Fibroblast of peridontal ligament (primary cell): ENCODE results near the gene HLX.

Source experiments
- DNase-seq: peaks from one replicate; pipeline ENCODE4 v3.0.0-alpha.2; 2010; ENCODE audit errors: extremely low read depth

HLX gene

GRCh38 chr1:220882061-220882891 is 3.0 kb downstream of the HLX start:
- DNase-seq, result no peak

GRCh38 chr1:220884109-220884980 is 5.1 kb downstream of the HLX start:
- no peak for DNase-seq

DNA sequence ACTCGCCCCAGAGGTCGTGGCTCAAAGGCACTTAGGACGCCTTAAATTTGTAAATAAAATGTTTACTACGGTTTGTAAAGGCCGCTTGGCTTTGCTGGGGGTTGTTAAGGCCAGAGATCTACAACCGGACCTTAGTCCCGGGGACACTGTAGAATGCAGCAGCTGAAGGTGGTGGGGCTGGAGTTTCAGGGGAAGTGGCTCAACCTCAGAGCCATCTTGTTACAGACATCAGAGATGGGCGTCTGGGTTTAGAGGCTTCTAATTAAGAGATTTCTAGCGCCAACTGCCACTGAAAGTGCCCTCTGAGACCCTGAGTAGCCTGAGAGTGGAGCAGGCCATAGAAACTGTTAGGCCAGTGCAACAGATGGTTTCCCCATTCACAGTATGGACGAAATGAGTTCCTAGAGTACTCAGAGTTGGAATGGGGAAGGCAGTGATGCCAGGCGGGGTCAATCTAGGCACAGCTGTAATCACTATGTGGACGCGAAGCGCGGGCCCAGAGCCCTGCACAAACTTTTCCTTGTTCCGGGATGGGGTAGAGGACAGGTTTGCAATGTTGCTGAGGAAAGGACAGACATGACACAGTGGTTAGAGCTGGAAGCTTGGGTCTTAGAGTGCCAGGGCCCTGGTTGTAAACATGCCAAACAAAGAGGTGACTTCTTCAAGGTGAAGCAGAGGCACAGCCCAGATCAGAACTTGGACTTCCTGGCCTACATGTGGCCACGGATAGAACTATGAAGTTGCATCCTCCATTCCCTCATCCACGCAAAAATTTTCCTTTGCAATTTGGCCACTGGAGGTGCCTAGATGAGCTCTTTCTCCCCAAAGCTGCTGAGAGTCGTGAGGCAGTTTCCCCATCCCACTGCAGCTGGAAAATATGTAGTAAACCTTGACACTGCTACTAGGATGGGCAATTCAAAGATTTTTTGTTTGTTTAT is 6.0 kb downstream of the HLX start:
- DNase-seq, result no peak

GRCh38 chr1:220885971-220886370 is 6.7 kb downstream of the HLX start:
- no peak for DNase-seq

DNA sequence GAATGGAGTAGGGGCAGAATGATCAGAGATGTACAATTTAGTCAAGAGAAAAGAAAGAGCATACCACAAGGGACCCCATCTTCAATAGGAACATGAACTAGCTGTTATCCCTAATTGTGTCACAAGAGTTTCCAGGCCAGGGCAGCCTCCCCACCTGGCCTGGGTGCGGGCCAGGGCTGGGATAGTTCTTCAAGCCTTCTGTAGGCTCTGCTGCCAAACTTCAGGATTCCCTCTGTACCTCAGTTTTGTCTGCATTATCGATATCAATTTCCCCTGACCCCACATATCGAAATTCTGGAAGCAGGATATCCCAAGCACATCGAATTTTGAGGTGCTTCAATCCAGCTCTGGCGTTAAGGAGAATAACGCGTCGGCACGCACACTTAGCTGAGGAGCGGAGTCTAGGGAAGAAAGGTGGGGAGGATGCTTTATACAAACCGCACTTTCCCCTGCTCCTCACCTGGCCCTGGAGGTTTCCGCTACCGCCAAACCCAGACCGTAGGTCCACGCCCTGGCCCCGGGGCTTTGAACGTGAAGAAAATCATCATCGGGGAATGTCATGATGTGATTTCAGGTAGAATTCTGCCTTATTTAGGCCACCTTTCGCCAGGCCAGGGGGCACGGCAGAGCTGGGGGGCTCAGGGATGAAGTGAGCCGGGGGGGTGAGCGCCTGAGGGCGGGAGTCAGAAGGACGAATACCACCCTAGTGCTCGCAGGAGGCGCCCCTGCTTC is 7.4 kb downstream of the HLX start:
- DNase-seq, result no peak

DNA sequence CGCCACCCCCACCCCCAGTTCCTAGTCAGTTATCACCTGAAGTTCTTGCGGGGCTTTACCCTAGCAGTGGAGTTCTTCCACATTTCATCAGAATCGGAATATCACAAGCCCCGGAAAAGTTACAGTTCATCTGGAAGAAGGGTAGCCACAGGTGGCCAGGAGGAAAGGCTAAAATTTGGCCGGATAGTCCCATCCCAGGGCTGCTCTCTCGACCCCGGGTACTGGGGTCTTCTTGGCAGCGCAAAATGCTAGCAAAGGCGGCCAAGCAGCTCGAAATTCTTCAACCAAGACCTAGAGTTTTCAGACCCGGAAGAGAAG is 7.9 kb downstream of the HLX start:
- no peak for DNase-seq

DNA sequence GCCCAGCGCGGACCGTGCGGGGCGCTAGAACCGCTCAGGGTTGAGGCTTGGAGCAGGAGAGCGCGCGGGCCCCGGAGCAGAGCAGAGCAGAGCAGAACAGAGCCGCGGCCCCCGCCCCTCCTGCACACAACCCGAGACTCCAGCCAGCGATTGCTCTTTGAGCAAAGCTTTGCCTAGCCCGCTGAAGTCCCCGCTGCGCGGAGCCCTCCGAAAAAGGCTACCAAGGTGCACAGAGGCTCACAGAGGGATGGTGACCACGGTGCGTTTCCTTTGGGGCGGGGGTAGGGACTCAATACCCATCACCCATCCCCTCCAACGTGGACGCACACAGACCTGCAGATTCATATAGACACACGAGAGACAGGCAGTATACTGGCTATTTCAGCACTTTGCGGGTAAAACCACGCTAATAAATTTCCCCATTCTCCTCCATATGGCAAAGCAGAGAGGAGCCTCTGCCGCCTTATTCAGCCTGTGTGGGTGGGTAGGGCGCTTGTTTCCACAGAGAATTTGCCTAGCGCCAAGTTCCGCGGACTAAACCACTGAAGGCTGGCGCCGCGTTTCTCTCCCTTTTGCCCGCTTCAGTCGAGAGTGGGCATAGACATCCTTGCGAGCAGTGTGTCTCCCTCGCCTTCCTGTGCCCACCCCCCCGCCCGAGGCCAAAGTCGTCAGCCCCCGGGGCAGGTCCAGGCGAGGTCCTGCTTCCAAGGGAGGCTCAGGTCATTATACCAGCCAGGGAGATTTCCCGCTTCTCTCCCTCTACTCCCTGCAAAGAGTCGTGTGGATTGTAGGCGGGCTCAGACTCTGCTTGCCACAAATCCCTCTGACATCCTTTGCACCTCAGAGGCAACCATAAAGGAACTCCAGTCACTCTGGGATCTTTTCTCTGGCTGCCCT is 8.5 kb downstream of the HLX start:
- no peak for DNase-seq

DNA sequence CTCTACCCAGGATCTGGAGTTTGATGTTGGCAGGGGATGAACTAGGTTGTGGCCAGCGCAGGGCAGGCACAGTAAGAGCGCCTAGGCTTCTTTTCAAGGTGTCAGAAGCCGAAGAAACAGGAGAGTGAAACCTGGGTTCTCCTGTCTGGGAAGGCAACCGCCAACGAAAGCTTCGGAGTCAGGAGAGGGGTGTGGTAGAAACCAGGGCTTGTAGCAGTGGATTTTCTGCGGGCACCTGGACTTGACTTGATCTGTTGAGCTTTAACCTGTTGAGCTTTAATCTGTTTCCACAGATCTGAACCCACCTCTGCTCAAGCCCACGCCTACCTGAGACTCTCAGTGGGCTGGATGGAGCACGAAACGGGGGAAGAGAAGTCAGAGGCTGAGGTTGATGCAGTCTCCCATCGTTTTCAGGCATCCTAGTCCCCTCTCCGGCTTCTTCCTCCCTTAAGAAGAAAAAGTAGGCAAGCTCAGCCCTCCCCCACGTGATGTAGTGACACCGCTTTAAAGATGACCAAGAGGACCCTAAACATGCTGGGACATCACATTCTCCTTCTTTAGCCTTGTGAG is 9.3 kb downstream of the HLX start:
- no peak for DNase-seq

- DNase-seq, result no peak
Observed at GRCh38 chr1:220889333-220889732, 10.1 kb downstream of the HLX start.

GRCh38 chr1:220889848-220890287 is 10.6 kb downstream of the HLX start:
- DNase-seq, result no peak

DNA sequence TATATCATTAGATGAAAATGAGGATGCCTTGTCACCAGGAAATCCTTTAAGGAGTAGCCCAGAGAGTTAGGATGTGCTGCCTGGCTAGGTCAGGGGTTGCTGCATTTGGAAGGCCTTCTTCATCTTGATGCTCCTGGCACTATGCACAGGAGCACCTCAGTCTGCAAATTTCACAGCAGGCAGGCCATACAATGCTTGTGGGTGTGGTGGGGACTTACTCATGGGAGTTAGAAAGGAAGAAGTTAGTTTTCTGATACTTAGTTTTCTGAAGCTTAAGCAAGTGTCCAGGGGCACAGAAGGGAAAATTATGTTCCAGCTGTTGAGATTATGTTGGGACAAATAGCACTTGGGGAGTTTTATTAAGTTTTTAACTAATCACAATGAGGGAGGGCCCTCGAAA is 11.4 kb downstream of the HLX start:
- DNase-seq, result no peak

DNA sequence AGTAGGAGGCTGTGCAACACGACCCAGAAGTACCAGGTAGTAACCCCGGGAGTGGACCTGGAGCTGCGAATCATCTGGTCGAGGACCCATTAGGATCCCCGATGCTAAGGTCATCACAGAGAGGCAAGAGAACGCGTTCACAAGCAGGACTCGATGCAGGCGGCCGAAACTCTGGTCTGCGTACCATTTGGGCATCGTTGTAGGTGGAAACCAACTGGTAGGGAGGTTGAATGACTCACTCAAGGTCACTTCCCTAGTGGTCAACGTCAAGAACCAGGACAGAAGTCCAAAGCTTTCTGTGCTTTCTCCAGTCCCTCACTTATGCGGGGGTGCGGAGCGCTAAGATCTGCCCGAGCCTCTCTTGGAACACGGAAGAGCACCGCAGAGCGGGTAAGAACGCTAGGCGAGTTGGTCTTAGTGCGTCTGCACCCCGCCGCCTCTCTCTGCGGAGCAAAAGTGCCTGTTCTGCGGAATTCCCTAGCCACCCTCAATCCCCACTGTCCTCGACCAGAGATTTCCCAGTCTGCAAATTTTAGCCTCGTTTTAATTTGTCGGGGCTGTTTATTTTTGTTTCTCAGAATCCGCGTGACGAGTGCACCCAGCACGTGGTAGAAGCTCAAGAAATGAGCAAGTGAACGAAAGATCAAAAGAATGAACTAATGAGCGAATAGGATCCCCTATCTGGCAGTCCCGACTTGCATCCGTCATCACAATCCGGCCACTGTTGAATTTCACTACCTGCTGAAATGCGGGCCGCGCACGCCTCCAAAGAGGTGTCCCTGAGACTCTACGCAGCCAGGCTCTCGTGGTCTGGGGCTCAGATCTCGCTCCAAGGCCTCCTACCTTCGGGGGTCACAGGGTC is 12.2 kb downstream of the HLX start:
- no peak for DNase-seq

DNA sequence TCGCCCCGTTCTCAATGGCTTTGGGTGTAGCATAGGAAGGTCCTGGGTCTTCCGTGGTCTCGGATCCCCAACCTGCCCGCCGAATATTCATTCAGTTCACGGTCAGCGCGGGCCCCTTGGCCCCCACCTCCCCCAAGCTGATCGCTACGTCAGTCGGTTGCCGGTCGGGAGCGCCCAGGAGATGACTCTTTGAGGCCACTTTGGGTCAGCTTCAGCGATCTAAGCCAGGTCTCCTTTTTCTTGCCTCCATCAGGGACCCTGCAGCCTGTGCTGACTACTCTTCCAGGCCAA is 12.8 kb downstream of the HLX start:
- no peak for DNase-seq

- no peak for DNase-seq
Observed at GRCh38 chr1:220892997-220893700, 13.9 kb downstream of the HLX start.

- DNase-seq, result no peak
Observed at GRCh38 chr1:220893701-220894024, 14.4 kb downstream of the HLX start.

DNA sequence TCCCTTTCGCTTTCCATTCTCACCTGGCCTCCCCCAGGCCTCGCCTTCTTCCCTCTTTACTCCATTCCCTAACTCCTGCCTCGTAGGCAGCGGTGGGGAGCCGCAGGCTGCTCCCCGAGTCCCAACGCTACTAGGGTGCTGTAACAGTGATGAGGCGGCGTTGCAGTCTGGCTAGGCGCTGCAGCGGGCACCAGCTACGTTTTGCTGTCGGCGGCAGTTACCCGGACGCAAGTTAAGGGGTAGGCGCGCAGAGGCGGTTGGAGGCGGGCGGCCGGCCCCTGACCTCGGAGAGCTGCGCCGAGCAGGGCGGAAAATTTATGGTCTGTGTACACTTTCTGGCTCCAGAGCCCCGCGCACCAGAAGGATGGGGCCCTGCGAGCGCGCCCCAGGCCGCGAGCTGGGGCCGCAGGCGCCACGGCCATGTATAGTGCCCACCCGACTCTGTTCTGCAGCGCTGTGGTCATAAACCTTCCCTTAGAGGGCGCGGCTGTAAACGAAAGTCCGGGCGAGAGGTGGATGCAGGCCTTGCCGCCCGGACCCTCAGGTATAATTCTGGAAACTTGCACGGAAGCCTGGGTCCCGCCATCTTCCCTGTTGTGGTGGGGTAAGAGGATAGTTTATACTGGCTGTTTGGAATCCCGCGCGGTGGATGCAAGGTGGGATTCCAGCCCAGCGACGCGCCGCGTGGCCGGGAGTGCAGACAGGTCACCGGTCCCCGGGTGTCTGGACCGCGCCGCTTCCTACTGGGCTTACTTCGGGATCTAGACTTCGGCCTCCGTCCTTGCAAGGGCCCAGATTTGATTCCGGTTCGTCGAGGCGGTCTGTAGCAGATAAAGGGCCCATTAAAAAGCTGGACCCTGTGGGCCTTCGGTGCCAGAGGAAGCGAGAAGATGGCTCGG is 15.0 kb downstream of the HLX start:
- DNase-seq, result no peak

GRCh38 chr1:220894924-220895256 is 15.6 kb downstream of the HLX start:
- DNase-seq, result no peak

GRCh38 chr1:220895412-220895946 is 16.2 kb downstream of the HLX start:
- DNase-seq, result no peak
